Activated CD4-positive, alpha-beta T cell treated with anti-CD3 and anti-CD28 coated beads, Interleukin-2, amount 10 ng/mL, durations not matched to agents 24 days and 14 days (primary cell): ENCODE results near the gene CTPS2. TPM values are rescaled to one million over a fixed set of nuclear protein-coding genes. Genes with fewer than 3 reads are reported as not detected.
"Not testable (repeated sequence)": the region's sequence is repeated elsewhere in the genome, so short reads cannot be mapped to it uniquely, and the experiment has no call there.

ENCODE experiments used
- DNase-seq: peaks from one replicate; pipeline ENCODE4 v3.0.0; 2022
- H3K27ac Mint-ChIP-seq: one replicate; pipeline ENCODE4 v1.8.0; 2022; ENCODE audit warnings: mild to moderate bottlenecking, mixed read lengths
- H3K27me3 Mint-ChIP-seq: one replicate; pipeline ENCODE4 v1.8.0; 2022; ENCODE audit warnings: mixed read lengths
- H3K36me3 Mint-ChIP-seq: one replicate; pipeline ENCODE4 v1.8.0; 2022; ENCODE audit warnings: low read depth, mild to moderate bottlenecking, mixed read lengths
- H3K4me1 Mint-ChIP-seq: one replicate; pipeline ENCODE4 v1.8.0; 2021; ENCODE audit warnings: mixed read lengths
- H3K4me3 Mint-ChIP-seq: one replicate; pipeline ENCODE4 v1.8.0; 2022; ENCODE audit warnings: mild to moderate bottlenecking, moderate library complexity, mixed read lengths
- H3K9me3 Mint-ChIP-seq: one replicate; pipeline ENCODE4 v1.8.0; 2021; ENCODE audit warnings: mixed read lengths
- intact Hi-C: fragments of 100-400 bp; cut with micrococcal nuclease; formaldehyde crosslinking; loops from one replicate; pipeline ENCODE4 v1.15.1; 2023
- total RNA-seq: library from RNA; stranded (reverse); gene quantifications from 2 replicates; pipeline ENCODE4 v1.2.3, GENCODE V29; 2022

The CTPS2 gene
- total RNA-seq, 1 donor from 2014 or later = 6.6 TPM

DNA sequence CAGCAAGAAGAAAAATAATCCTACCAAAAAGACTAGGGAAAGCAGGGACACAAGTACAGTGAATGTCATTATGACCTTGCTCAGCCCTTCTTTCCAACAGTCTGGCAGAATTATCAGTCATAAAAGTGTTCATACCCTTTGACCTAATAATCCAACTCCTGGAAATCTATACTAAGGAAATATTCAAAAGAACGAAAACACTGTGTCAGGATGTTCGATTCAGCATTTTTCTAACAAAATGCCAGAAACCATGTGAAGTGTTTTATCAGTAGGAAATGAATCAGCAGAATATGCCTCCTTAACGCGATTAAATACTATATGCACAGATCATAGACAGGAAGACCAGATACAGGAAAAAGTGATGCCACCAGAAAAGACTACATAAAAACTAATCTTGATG lies 78.7 kb downstream of the CTPS2 start:
- H3K27ac Mint-ChIP-seq = no peak overlapping the region
- H3K4me1 Mint-ChIP-seq = peaks cover 3% of the 10 kb centered on the region
- no peak for DNase-seq
- intact Hi-C loops = no loop called here
- no peak overlapping the region for H3K4me3 Mint-ChIP-seq
- no peaks in the 10 kb centered on the region for H3K9me3 Mint-ChIP-seq
- H3K27me3 Mint-ChIP-seq = no peaks in the 10 kb centered on the region
- H3K36me3 Mint-ChIP-seq = peaks cover 2% of the 10 kb centered on the region

DNA sequence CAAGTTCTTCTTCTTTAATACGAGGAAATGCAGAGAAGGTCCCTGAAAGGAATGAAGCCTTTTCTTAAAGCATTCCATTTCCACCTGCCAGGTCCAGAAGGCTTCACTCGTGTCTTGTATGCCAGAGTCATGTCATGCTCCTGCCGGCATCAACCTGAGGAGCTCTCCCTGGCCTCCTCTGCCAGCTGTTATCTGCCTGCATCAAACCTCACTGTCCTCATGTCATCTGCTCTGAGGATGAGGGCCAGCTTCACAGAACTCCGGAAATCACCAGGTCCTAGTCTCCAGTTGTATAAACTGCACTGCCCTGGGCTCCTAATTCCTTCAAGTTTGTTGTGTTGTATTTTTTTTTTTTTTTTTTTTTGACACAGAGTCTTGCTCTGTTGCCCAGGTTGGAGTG lies 82.6 kb downstream of the CTPS2 start:
- Mint-ChIP-seq H3K9me3 (no peaks in the 10 kb centered on the region), H3K27me3 (no peaks in the 10 kb centered on the region), H3K36me3 (peaks cover 2% of the 10 kb centered on the region), H3K4me1 (peaks cover 3% of the 10 kb centered on the region), H3K27ac (no peak overlapping the region), H3K4me3 (no peak overlapping the region)
- no peak for DNase-seq
- intact Hi-C loops = no loop called here

DNA sequence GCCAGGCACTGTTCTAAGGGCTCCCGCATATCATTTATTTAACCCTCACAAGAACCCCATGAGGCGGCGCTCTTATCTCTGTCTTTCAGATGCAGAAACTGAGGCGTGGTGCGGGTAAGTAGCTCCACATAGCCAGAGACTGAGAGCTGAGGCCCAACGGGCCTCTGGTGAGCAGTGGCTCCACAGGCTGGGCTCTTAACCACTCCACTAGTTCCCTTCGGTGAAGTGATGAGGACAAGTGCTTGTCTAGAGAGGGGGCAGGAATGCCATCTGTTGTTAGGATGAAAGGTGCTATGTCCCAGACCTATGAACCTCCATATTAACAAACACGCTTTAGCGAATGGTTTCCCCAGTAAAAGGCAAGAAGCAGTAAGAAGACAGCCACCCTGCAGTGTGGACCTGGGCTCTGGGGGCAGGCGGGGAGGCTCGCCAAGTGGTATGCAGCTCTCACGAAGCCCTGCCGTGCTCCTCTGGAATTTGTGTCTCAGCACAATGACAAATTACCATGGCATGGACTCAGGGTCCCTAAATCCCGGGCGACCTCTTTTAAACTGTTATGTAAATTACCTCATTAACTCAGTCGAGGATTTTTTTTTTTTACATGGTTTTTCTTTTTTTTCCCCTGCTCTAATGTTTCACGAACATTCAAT lies 83.4 kb downstream of the CTPS2 start:
- H3K4me3 Mint-ChIP-seq = no peak overlapping the region
- intact Hi-C loops = no loop called here
- H3K9me3 Mint-ChIP-seq = no peaks in the 10 kb centered on the region
- H3K27ac Mint-ChIP-seq = no peak overlapping the region
- no peak for DNase-seq
- H3K4me1 Mint-ChIP-seq = peaks cover 2% of the 10 kb centered on the region
- no peaks in the 10 kb centered on the region for H3K27me3 Mint-ChIP-seq
- H3K36me3 Mint-ChIP-seq = peaks cover 2% of the 10 kb centered on the region

DNA sequence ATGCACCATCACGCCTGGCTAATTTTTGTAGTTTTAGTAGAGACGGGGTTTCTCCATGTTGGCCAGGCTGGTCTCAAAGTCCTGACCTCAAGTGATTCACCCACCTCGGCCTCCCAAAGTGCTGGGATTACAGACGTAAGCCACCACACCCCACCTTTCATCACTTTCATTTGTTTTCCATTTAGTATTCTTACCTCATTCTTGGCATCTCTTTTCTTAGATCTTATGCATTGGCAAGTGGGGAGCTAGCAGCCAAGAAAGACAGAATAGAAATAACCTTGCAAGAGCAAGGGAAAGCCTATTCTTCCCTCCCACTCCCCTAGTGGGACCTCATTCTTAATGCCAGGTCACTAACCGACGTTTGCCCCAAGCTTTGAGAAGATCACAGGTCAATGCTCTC lies 84.0 kb downstream of the CTPS2 start:
- H3K27ac Mint-ChIP-seq, intact Hi-C loops, H3K36me3 Mint-ChIP-seq, H3K9me3 Mint-ChIP-seq, DNase-seq, H3K4me3 Mint-ChIP-seq, H3K27me3 Mint-ChIP-seq, H3K4me1 Mint-ChIP-seq: not testable (repeated sequence)

DNA sequence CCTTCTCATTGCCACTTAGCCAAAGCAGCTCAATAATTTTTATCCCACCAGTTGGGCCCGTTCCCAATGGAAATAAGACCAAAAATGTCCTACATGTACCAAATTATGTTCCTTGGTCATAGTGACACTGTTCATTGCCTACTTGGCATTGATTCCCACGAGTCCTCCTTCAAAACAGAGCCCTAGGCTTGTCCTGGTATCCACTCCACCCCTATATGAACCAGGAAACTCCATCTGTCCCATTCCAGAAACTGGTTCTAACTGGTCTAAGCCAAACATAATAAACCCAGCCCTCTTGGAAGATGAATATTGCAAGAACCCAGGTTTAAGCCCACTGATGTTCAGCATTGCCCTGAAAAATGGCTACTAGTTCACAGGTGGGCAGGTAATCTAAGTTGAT lies 93.4 kb downstream of the CTPS2 start:
- no peak overlapping the region for H3K4me3 Mint-ChIP-seq
- intact Hi-C loops = no loop called here
- no peak overlapping the region for H3K27ac Mint-ChIP-seq
- DNase-seq = no peak
- H3K36me3 Mint-ChIP-seq = peaks cover 7% of the 10 kb centered on the region
- no peaks in the 10 kb centered on the region for H3K27me3 Mint-ChIP-seq
- H3K9me3 Mint-ChIP-seq = peaks cover 3% of the 10 kb centered on the region
- no peaks in the 10 kb centered on the region for H3K4me1 Mint-ChIP-seq

DNA sequence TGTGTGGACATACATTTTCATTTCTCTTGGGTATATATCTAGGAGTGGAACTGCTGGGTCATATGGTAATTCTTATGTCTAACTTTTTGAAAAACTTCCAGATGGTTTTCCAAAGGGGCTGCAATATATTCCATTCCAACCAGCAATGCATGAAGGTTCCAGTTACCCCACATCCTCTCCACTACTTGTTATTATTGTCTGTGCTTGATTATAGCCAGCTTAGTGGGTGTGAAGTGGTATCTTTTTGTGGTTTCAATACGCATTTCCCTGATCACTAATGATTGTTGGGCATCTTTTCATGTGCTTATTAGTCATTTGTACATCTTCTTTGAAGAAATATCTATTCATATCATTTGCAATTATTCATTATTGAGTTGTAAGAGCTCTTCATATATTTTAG lies 94.0 kb downstream of the CTPS2 start:
- Mint-ChIP-seq H3K4me1 (no peaks in the 10 kb centered on the region), H3K27ac (no peak overlapping the region), H3K9me3 (peaks cover 3% of the 10 kb centered on the region), H3K4me3 (no peak overlapping the region), H3K27me3 (no peaks in the 10 kb centered on the region), H3K36me3 (peaks cover 8% of the 10 kb centered on the region)
- intact Hi-C loops = no loop called here
- DNase-seq = no peak

DNA sequence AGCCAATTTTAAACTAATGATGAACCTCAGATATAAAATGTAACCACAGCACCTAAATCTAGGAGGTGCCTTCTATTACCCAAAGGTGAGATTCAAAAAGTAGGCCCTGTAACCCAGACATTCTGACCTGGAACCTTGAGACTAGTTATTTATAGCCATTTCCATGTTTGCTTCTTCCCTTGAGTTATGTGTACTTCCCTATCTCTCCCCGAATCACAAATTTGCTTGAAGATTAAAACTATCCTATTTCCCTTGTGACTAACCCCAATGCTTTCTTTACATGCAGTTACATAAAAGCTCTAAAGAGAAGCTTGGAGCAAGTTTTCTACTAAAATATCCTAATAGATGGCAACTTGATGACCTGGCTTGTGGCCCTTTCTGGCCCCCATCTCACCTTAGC lies 95.1 kb downstream of the CTPS2 start:
- Mint-ChIP-seq H3K27ac (no peak overlapping the region), H3K4me3 (no peak overlapping the region), H3K9me3 (peaks cover 3% of the 10 kb centered on the region), H3K4me1 (no peaks in the 10 kb centered on the region), H3K27me3 (no peaks in the 10 kb centered on the region), H3K36me3 (peaks cover 11% of the 10 kb centered on the region)
- intact Hi-C loops = no loop called here
- no peak for DNase-seq

DNA sequence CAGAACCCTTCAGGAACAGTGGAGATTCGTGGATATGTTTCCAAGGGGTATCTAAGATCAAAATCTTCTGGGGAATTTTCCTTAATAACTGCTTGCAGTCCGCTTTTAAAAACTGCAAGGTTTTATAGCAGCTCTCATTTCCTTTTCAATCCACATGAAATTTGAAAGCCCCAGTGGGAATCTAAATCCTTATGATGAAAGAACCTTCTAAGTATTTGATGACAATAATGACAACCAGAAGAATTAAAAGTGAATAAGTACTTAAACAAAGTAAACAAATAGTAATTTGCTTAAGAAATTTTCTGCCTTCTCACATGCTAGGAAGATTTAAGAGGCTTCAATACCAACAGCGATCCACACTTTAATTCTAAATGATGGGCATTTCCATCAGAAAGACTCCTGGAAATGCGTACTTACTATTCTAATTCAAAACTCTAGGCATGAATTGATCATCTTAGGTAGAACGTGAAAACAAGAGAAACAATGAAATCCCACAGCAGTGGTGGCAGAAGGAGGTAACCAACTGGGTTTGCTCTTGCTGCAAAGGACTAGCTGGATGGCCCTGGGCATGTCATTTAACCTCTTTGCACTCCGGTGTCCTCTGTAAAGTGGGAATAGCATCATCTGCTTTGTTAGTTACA lies 100.1 kb downstream of the CTPS2 start:
- Mint-ChIP-seq H3K27ac (no peak overlapping the region), H3K9me3 (peaks cover 3% of the 10 kb centered on the region), H3K4me3 (no peak overlapping the region), H3K27me3 (no peaks in the 10 kb centered on the region), H3K36me3 (peaks cover 8% of the 10 kb centered on the region), H3K4me1 (no peaks in the 10 kb centered on the region)
- intact Hi-C loops = no loop called here
- no peak for DNase-seq

DNA sequence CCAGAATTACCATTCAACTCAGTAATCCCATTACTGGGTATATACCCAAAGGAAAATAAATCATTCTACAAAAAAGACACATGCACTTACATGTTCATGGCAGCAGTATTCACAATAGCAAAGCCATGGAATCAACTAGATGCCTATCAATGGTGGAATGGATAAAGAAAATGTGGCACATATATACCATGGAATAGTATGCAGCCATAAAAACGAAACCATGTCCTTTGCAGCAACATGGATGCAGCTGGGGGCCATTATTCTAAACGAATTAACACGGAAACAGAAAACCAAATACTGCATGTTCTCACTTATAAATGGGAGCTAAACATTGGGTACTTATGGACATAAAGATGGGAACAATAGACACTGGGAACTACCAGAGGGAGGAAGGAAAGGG lies 101.8 kb downstream of the CTPS2 start:
- H3K36me3 Mint-ChIP-seq, H3K4me1 Mint-ChIP-seq, H3K27ac Mint-ChIP-seq, H3K27me3 Mint-ChIP-seq, H3K9me3 Mint-ChIP-seq, intact Hi-C loops, DNase-seq, H3K4me3 Mint-ChIP-seq: not testable (repeated sequence)

DNA sequence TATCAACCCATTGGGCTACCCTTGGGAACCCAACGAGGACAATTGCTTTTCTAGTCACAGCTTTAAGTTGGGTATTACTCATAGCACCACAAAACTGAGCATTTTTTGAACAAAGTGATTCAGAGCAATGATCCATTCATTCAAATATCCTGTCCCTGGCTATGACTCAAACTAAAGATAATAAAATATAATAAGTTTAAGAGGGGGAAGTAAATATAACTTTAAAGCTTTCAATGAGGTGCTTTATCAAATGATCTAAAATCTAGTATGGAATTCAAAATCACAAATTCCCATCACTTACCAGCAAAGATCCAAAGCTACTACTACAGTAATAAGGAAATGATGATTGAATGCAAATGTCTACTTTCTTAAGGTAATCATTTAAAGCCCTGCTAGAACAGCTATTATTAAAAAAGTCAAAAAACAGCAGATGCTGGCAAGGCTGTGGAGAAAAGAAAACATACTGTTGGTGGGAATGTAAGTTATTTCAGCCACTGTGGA lies 102.3 kb downstream of the CTPS2 start:
- intact Hi-C loops = no loop called here
- Mint-ChIP-seq H3K9me3 (peaks cover 3% of the 10 kb centered on the region), H3K27me3 (no peaks in the 10 kb centered on the region), H3K4me1 (no peaks in the 10 kb centered on the region), H3K36me3 (peaks cover 8% of the 10 kb centered on the region), H3K4me3 (no peak overlapping the region), H3K27ac (no peak overlapping the region)
- DNase-seq = no peak

DNA sequence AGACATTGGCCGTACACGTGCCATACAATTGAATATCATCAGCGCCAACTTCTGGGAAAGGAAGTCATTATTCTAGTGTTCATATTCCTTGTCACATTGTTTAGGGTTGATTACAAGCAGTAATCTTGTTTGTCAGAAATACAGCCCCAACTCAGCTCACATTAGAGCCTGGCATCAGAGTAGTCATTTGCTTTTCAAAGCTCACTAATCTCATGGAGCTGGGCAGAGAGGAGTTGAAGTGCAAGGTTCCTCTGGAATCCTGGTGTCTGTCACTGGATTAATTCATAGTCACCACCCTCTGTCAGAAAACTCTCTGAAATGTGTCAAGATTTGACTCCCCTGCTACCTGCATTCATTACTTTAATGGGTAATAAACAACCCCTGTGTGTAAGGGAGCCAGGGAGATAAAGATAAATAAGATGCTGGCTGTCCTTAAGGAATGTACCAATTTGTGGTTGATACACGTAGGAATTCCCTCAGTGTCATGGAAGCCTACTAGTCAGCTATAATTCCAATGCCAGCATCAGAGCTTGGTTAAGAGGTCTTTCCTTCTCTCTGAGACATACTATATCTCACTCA lies 106.2 kb downstream of the CTPS2 start:
- H3K27ac Mint-ChIP-seq = no peak overlapping the region
- peaks cover 2% of the 10 kb centered on the region for H3K36me3 Mint-ChIP-seq
- no peak overlapping the region for H3K4me3 Mint-ChIP-seq
- intact Hi-C loops = no loop called here
- no peak for DNase-seq
- H3K27me3 Mint-ChIP-seq = no peaks in the 10 kb centered on the region
- H3K4me1 Mint-ChIP-seq = peaks cover 14% of the 10 kb centered on the region
- H3K9me3 Mint-ChIP-seq = peaks cover 3% of the 10 kb centered on the region

DNA sequence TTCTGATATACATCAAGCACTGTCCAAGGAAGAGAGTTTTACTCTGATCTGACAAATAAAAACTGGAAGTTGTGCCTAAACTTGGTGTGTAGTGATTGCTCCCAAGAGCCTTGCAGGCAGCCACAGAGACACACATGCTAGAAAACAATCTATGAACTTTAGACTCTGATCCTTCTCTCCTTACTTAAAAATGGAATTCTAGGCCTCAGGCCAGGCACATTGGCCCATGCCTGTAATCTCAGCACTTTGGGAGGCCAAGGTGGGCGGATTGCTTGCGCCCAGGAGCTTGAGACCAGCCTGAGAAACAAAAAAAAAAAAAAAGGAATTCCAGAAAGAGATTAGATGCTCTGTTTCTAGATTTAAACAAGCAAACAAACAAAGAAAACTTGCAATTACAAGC lies 108.1 kb downstream of the CTPS2 start:
- no peaks in the 10 kb centered on the region for H3K27me3 Mint-ChIP-seq
- peak overlapping the region; percentile 71 for H3K27ac Mint-ChIP-seq
- H3K4me3 Mint-ChIP-seq = peak overlapping the region; percentile 36
- H3K9me3 Mint-ChIP-seq = no peaks in the 10 kb centered on the region
- no peak for DNase-seq
- intact Hi-C loops = loop anchor here (5.0 kb wide), 1 partner anchor 122 kb away; no protein-coding TSS in a partner anchor
- peaks cover 14% of the 10 kb centered on the region for H3K4me1 Mint-ChIP-seq
- H3K36me3 Mint-ChIP-seq = no peaks in the 10 kb centered on the region

DNA sequence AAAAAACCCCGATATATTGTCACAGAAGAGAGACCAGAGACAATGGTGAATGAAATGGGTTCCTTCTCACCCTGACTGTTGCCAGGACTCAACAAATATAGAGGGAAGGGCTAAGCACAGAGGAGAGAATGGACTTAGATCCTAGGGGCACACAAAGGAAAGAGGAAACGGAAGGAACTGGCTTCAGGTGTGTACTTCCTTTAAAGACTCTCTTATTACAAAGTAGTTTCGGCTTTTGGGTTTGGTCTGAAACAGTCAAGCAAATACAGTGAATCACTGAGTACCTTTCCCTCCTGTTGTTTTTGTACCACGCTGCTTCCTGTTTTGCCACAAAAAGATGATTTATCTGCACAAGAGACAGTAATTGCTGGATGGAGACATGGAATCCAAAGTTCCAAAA lies 108.6 kb downstream of the CTPS2 start:
- peak overlapping the region; percentile 36 for H3K4me3 Mint-ChIP-seq
- no peaks in the 10 kb centered on the region for H3K9me3 Mint-ChIP-seq
- intact Hi-C loops = loop anchor here (5.0 kb wide), 1 partner anchor 122 kb away; no protein-coding TSS in a partner anchor
- no peaks in the 10 kb centered on the region for H3K36me3 Mint-ChIP-seq
- H3K27ac Mint-ChIP-seq = peak overlapping the region; percentile 71
- DNase-seq = peak; percentile 57
- H3K4me1 Mint-ChIP-seq = peaks cover 14% of the 10 kb centered on the region
- H3K27me3 Mint-ChIP-seq = no peaks in the 10 kb centered on the region

DNA sequence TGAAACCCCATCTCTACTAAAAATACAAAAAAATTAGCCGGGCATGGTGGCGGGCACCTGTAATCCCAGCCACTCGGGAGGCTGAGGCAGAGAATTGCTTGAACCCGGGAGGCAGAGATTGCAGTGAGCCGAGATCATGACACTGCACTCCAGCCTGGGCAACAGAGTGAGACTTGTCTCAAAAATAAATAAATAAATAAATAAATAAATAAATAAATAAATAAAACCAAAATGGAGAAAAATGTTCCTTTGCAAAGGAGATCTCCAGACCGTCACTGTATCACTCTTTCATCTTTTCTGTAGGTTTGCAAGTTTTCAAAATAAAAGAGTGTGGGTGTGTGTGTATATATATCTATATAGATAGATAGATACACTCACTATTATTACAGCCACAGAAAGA lies 109.2 kb downstream of the CTPS2 start:
- H3K36me3 Mint-ChIP-seq, H3K4me3 Mint-ChIP-seq, H3K27ac Mint-ChIP-seq, H3K27me3 Mint-ChIP-seq, DNase-seq, H3K9me3 Mint-ChIP-seq: not testable (repeated sequence)
- intact Hi-C loops = loop anchor here (5.0 kb wide), 1 partner anchor 121 kb away; no protein-coding TSS in a partner anchor
- peaks cover 14% of the 10 kb centered on the region for H3K4me1 Mint-ChIP-seq
